H9 (cell line): Measurements from ENCODE around the gene APOBEC4. TPM values are rescaled to one million over a fixed set of nuclear protein-coding genes. Genes with fewer than 3 reads are reported as not detected.
A peak's percentile ranks its signal among the peaks of the same experiment; 100 is the strongest.

Experiments
- DNase-seq: peaks from one replicate; pipeline ENCODE4 v3.0.0-alpha.2; 2017
- H2AFZ ChIP-seq: one replicate; pipeline ENCODE4 v1.6.1; 2013; ENCODE audit warnings: mild to moderate bottlenecking, low read length, control low read depth, moderate library complexity
- H2AK5ac ChIP-seq: 2 replicates; pipeline ENCODE4 v1.6.1; 2013; ENCODE audit warnings: low read length, control low read depth, mixed read lengths; ENCODE audit not compliant: insufficient read length
- H2BK120ac ChIP-seq: one replicate; pipeline ENCODE4 v1.6.1; 2013; ENCODE audit warnings: low read depth, mild to moderate bottlenecking, low read length, control low read depth, inconsistent platforms; ENCODE audit not compliant: poor library complexity, severe bottlenecking
- H2BK12ac ChIP-seq: 2 replicates; pipeline ENCODE4 v1.6.1; 2013; ENCODE audit warnings: low read length, control low read depth, mixed read lengths, low read depth; ENCODE audit not compliant: insufficient read length
- H2BK15ac ChIP-seq: 2 replicates; pipeline ENCODE4 v1.6.1; 2013; ENCODE audit warnings: low read depth, low read length, control low read depth
- H2BK20ac ChIP-seq: one replicate; pipeline ENCODE4 v1.6.1; 2013; ENCODE audit warnings: low read depth, mild to moderate bottlenecking, low read length, control low read depth, inconsistent platforms; ENCODE audit not compliant: poor library complexity, severe bottlenecking
- H2BK5ac ChIP-seq: 2 replicates; pipeline ENCODE4 v1.6.1; 2013; ENCODE audit warnings: low read length, control low read depth, mixed read lengths; ENCODE audit not compliant: insufficient read length
- H3K14ac ChIP-seq: 2 replicates; pipeline ENCODE4 v1.6.1; 2013; ENCODE audit warnings: low read length, control low read depth; ENCODE audit not compliant: insufficient read depth
- H3K18ac ChIP-seq: 2 replicates; pipeline ENCODE4 v1.6.1; 2013; ENCODE audit warnings: low read depth, mild to moderate bottlenecking, mixed read lengths, low read length, control low read depth; ENCODE audit not compliant: insufficient read length
- H3K23ac ChIP-seq: 2 replicates; pipeline ENCODE4 v1.6.1; 2013; ENCODE audit warnings: low read length, control low read depth, mixed read lengths, low read depth; ENCODE audit not compliant: insufficient read length
- H3K23me2 ChIP-seq: 2 replicates; pipeline ENCODE4 v1.6.1; 2013; ENCODE audit warnings: low read depth, mild to moderate bottlenecking, mixed read lengths, low read length, control low read depth; ENCODE audit not compliant: insufficient read length, poor library complexity, severe bottlenecking
- H3K27ac ChIP-seq: 2 replicates; pipeline ENCODE4 v1.5.1; 2013; ENCODE audit warnings: low read length, control low read depth, mixed read lengths, low read depth; ENCODE audit not compliant: insufficient read length
- H3K27me3 ChIP-seq: 2 replicates; pipeline ENCODE4 v1.6.1; 2013; ENCODE audit warnings: low read length, control low read depth, inconsistent platforms; ENCODE audit not compliant: insufficient read depth
- H3K4ac ChIP-seq: 2 replicates; pipeline ENCODE4 v1.6.1; 2013; ENCODE audit warnings: low read depth, mild to moderate bottlenecking, control low read depth, inconsistent platforms, low read length, moderate library complexity
- H3K4me1 ChIP-seq: 2 replicates; pipeline ENCODE4 v1.6.1; 2013; ENCODE audit warnings: low read length, control low read depth, inconsistent platforms; ENCODE audit not compliant: insufficient read depth
- H3K4me2 ChIP-seq: 2 replicates; pipeline ENCODE4 v1.6.1; 2013; ENCODE audit warnings: low read length, control low read depth, mixed read lengths; ENCODE audit not compliant: insufficient read length, insufficient read depth
- H3K56ac ChIP-seq: 2 replicates; pipeline ENCODE4 v1.6.1; 2013; ENCODE audit warnings: low read depth, mild to moderate bottlenecking, mixed read lengths, low read length, control low read depth; ENCODE audit not compliant: insufficient read length
- H3K79me1 ChIP-seq: 2 replicates; pipeline ENCODE4 v1.6.1; 2013; ENCODE audit warnings: low read depth, mild to moderate bottlenecking, moderate library complexity, low read length, control low read depth, inconsistent platforms; ENCODE audit not compliant: insufficient read depth, poor library complexity, severe bottlenecking
- H3K79me2 ChIP-seq: 2 replicates; pipeline ENCODE4 v1.6.1; 2013; ENCODE audit warnings: low read length, control low read depth, inconsistent platforms; ENCODE audit not compliant: insufficient read depth
- H3K9ac ChIP-seq: 2 replicates; pipeline ENCODE4 v1.6.1; 2013; ENCODE audit warnings: low read length, control low read depth, mixed read lengths; ENCODE audit not compliant: insufficient read length; ENCODE audit errors: extremely low read depth
- H3K9me3 ChIP-seq: one replicate; pipeline ENCODE4 v1.6.1; 2013; ENCODE audit warnings: low read depth, low read length, inconsistent platforms; ENCODE audit not compliant: control insufficient read depth
- H3T11ph ChIP-seq: one replicate; pipeline ENCODE4 v1.6.1; 2013; ENCODE audit warnings: mild to moderate bottlenecking, low read length, control low read depth, inconsistent platforms
- H4K20me1 ChIP-seq: one replicate; pipeline ENCODE4 v1.6.1; 2013; ENCODE audit not compliant: control insufficient read depth, insufficient read length, insufficient read depth
- H4K5ac ChIP-seq: 2 replicates; pipeline ENCODE4 v1.6.1; 2013; ENCODE audit warnings: low read depth, mild to moderate bottlenecking, mixed read lengths, low read length, control low read depth; ENCODE audit not compliant: insufficient read length
- H4K8ac ChIP-seq: replicated peaks from 2 replicates; pipeline ENCODE4 v1.6.1; 2013; ENCODE audit warnings: low read length, control low read depth, mixed read lengths, low read depth; ENCODE audit not compliant: insufficient read length
- H4K91ac ChIP-seq: 2 replicates; pipeline ENCODE4 v1.6.1; 2013; ENCODE audit warnings: low read depth, mild to moderate bottlenecking, moderate library complexity, mixed read lengths, low read length, control low read depth; ENCODE audit not compliant: insufficient read length
- H3K27ac Mint-ChIP-seq, 3 experiments: 2 replicates in 2 of 3; 3 replicates in 1 of 3; pipeline ENCODE4 v1.8.0; 2020 to 2021; ENCODE audit warnings: mixed read lengths in 3 of 3, mild to moderate bottlenecking in 1 of 3, moderate library complexity in 1 of 3
- H3K27me3 Mint-ChIP-seq: 2 replicates; pipeline ENCODE4 v1.8.0; 2021; ENCODE audit warnings: low read depth, mild to moderate bottlenecking, moderate library complexity, mixed read lengths
- H3K36me3 Mint-ChIP-seq, 3 experiments: 2 replicates in 2 of 3; 3 replicates in 1 of 3; pipeline ENCODE4 v1.8.0; 2020 to 2021; ENCODE audit warnings: low read depth in 3 of 3, mixed read lengths in 3 of 3; ENCODE audit not compliant: insufficient read depth in 1 of 3
- H3K4me1 Mint-ChIP-seq, 2 experiments: 2 replicates each; pipeline ENCODE4 v1.8.0; 2020; ENCODE audit warnings: mixed read lengths in 2 of 2
- H3K4me3 Mint-ChIP-seq, 2 experiments: 2 replicates in 1 of 2; 3 replicates in 1 of 2; pipeline ENCODE4 v1.8.0; 2020 to 2021; ENCODE audit warnings: mild to moderate bottlenecking in 2 of 2, mixed read lengths in 2 of 2, moderate library complexity in 1 of 2
- H3K9me3 Mint-ChIP-seq, 2 experiments: 2 replicates in 1 of 2; 3 replicates in 1 of 2; pipeline ENCODE4 v1.8.0; 2020; ENCODE audit warnings: mild to moderate bottlenecking in 2 of 2, mixed read lengths in 2 of 2, moderate library complexity in 1 of 2
- WGBS: extraction: QIAGEN DNeasy Blood & Tissue Kit; methylation state at CpG from one replicate; pipeline ENCODE4 v1.1.7; 2013; ENCODE audit warnings: missing lambda C conversion rate, low lambda C conversion rate, mixed read lengths; ENCODE audit not compliant: insufficient read length; ENCODE audit errors: extremely low coverage; 5-methylcytosine and 5-hydroxymethylcytosine counted together
- total RNA-seq: library from RNA; stranded (reverse); gene quantifications from 2 replicates; pipeline ENCODE4 v1.2.1, GENCODE V29; 2021
- TF ChIP-seq, protein P1 (sequence below): fragments of 200-600 bp; sonication (generic); conservative IDR thresholded peaks from 3 replicates; pipeline ENCODE4 v1.8.0; 2021; ENCODE audit warnings: antibody characterized with exemption, mild to moderate bottlenecking

APOBEC4 gene
- total RNA-seq, 1 experiment from 2014 or later, result not detected

DNA sequence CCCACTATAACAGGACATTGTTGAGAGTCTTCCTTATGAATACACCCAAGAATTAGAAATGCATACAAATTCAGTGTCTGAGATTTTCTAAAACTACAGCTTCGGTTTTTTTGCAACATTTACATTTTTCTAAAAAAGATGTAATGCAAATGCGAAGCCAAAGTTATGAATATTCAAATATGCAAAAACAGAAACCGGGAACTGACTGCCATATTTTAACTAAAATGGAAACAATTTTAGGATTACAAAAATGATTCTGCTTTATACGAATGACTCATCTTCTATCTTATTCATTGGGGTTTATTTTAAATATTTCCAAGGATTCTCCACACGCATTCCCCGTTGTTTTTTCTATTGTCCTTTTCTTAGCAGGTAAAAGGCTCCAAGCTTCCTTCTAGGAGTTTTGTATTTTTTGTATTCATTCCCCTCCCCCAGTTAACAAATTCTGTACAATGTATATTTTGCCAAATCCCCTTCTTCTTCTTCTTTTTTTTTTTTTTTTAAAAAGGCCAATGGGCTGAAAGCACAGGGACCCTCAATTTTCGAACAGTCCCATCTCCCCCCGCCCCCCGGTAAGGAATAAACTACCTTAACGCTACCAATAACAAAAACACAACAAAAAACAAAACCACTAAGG is 18.6 kb downstream of the APOBEC4 start:
- peak overlapping the region; percentile 57 for H3K4me2 ChIP-seq
- H4K20me1 ChIP-seq, result no peaks in the 10 kb centered on the region
- peaks cover 35 to 36% of the 10 kb centered on the region in 2 experiments for H3K4me1 Mint-ChIP-seq
- TF ChIP-seq, protein P1, sequence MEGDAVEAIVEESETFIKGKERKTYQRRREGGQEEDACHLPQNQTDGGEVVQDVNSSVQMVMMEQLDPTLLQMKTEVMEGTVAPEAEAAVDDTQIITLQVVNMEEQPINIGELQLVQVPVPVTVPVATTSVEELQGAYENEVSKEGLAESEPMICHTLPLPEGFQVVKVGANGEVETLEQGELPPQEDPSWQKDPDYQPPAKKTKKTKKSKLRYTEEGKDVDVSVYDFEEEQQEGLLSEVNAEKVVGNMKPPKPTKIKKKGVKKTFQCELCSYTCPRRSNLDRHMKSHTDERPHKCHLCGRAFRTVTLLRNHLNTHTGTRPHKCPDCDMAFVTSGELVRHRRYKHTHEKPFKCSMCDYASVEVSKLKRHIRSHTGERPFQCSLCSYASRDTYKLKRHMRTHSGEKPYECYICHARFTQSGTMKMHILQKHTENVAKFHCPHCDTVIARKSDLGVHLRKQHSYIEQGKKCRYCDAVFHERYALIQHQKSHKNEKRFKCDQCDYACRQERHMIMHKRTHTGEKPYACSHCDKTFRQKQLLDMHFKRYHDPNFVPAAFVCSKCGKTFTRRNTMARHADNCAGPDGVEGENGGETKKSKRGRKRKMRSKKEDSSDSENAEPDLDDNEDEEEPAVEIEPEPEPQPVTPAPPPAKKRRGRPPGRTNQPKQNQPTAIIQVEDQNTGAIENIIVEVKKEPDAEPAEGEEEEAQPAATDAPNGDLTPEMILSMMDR, result no peak
- H3K79me2 ChIP-seq, result no peaks in the 10 kb centered on the region
- H4K91ac ChIP-seq, result no peak overlapping the region
- no peak overlapping the region for H3K14ac ChIP-seq
- WGBS, result no CpG with 5 or more reads among the region's 10 CpGs
- H2AFZ ChIP-seq, result no peak overlapping the region
- peak overlapping the region in 2 of 3 experiments; percentile 69 to 93; a peak in 3 of 7 replicates for H3K27ac Mint-ChIP-seq
- H3K36me3 Mint-ChIP-seq, result peaks cover 8 to 14% (median 13%) of the 10 kb centered on the region in 3 experiments; a peak in 6 of 7 replicates
- peaks cover 4% of the 10 kb centered on the region for H3K23me2 ChIP-seq
- no peaks in the 10 kb centered on the region for H3K4me1 ChIP-seq
- H3K27me3 ChIP-seq, result no peaks in the 10 kb centered on the region; the same call in 1 of the 2 replicates
- no peak overlapping the region for H3K56ac ChIP-seq
- no peak overlapping the region for H2BK120ac ChIP-seq
- peaks cover 14% of the 10 kb centered on the region for H3K27me3 Mint-ChIP-seq
- no peaks in the 10 kb centered on the region for H3K9me3 Mint-ChIP-seq
- no peak overlapping the region for H3K27ac ChIP-seq
- no peak for DNase-seq
- H2BK15ac ChIP-seq, result no peak overlapping the region
- no peak overlapping the region for H2BK12ac ChIP-seq
- H3K18ac ChIP-seq, result peak overlapping the region; percentile 31
- no peak overlapping the region for H3K23ac ChIP-seq
- no peak overlapping the region for H2AK5ac ChIP-seq
- no peak overlapping the region for H3K4ac ChIP-seq
- H3K4me3 Mint-ChIP-seq, result peak overlapping the region; percentile 99 to 100
- H3K79me1 ChIP-seq, result no peaks in the 10 kb centered on the region
- no peak overlapping the region for H2BK5ac ChIP-seq
- no peak overlapping the region for H4K8ac ChIP-seq
- no peak overlapping the region for H4K5ac ChIP-seq
- H3K9me3 ChIP-seq, result no peaks in the 10 kb centered on the region
- peak overlapping the region; percentile 48 for H3K9ac ChIP-seq
- no peak overlapping the region for H2BK20ac ChIP-seq
- H3T11ph ChIP-seq, result no peak overlapping the region
